GM19452 (cell line): Measurements from ENCODE around the gene KCNQ1OT1.

Experiments
- ATAC-seq: cut with Tn5 transposase; IDR thresholded peaks from one replicate; pipeline ENCODE4 v1.9.1; 2021; ENCODE audit not compliant: unreplicated experiment

The KCNQ1OT1 gene

GRCh38 chr11:2721210-2721916 is 21.6 kb upstream of the KCNQ1OT1 start:
- ATAC-seq = no peak

GRCh38 chr11:2719831-2720590 is 20.2 kb upstream of the KCNQ1OT1 start:
- ATAC-seq = no peak

GRCh38 chr11:2718817-2719438 is 19.1 kb upstream of the KCNQ1OT1 start:
- ATAC-seq = no peak

- ATAC-seq = no peak
These were observed 17.9 kb upstream of the KCNQ1OT1 start for GRCh38 chr11:2717561-2718325.

- no peak for ATAC-seq
These were observed 16.7 kb upstream of the KCNQ1OT1 start for GRCh38 chr11:2716376-2717095.

GRCh38 chr11:2715716-2716350 is 16.0 kb upstream of the KCNQ1OT1 start:
- ATAC-seq = no peak

GRCh38 chr11:2714871-2715270 is 15.1 kb upstream of the KCNQ1OT1 start:
- ATAC-seq = no peak

GRCh38 chr11:2714463-2714800 is 14.6 kb upstream of the KCNQ1OT1 start:
- no peak for ATAC-seq

GRCh38 chr11:2713661-2714462 is 14.1 kb upstream of the KCNQ1OT1 start:
- ATAC-seq = no peak

- no peak for ATAC-seq
These were observed 13.3 kb upstream of the KCNQ1OT1 start for GRCh38 chr11:2713094-2713493.

- ATAC-seq = no peak
These were observed 11.4 kb upstream of the KCNQ1OT1 start for GRCh38 chr11:2711161-2711560.

GRCh38 chr11:2709429-2709828 is 9.6 kb upstream of the KCNQ1OT1 start:
- no peak for ATAC-seq

GRCh38 chr11:2708757-2709281 is 9.0 kb upstream of the KCNQ1OT1 start:
- no peak for ATAC-seq

- no peak for ATAC-seq
These were observed 8.4 kb upstream of the KCNQ1OT1 start for GRCh38 chr11:2708151-2708581.

GRCh38 chr11:2707736-2708135 is 7.9 kb upstream of the KCNQ1OT1 start:
- no peak for ATAC-seq

- no peak for ATAC-seq
These were observed 6.5 kb upstream of the KCNQ1OT1 start for GRCh38 chr11:2706321-2706720.

- ATAC-seq = no peak
These were observed 5.3 kb upstream of the KCNQ1OT1 start for GRCh38 chr11:2704896-2705606.

- no peak for ATAC-seq
These were observed 4.6 kb upstream of the KCNQ1OT1 start for GRCh38 chr11:2704356-2704755.
